Loucy (cell line): ENCODE data around the gene PARP3.

Experiments
- H2AFZ ChIP-seq: fragments of 200-600 bp; sonication (generic); 2 replicates; pipeline ENCODE4 v1.6.0; 2016; ENCODE audit warnings: antibody characterized with exemption, mild to moderate bottlenecking, low read length, moderate library complexity
- H3F3A ChIP-seq: fragments of 200-600 bp; 2 replicates; pipeline ENCODE4 v1.6.0; 2016; ENCODE audit warnings: antibody characterized with exemption, low read depth, mild to moderate bottlenecking
- H3K27me3 ChIP-seq: fragments of 200-600 bp; sonication (generic); 2 replicates; pipeline ENCODE4 v1.6.1; 2014; ENCODE audit warnings: low read length, mild to moderate bottlenecking; ENCODE audit not compliant: insufficient read depth, poor library complexity, severe bottlenecking
- H3K36me3 ChIP-seq: fragments of 200-600 bp; sonication (generic); 2 replicates; pipeline ENCODE4 v1.6.1; 2016; ENCODE audit warnings: low read length; ENCODE audit not compliant: insufficient read depth
- H3K4me1 ChIP-seq: fragments of 200-600 bp; sonication (generic); 2 replicates; pipeline ENCODE4 v1.5.1; 2014; ENCODE audit warnings: low read length, mild to moderate bottlenecking; ENCODE audit not compliant: insufficient read depth, poor library complexity, severe bottlenecking
- H3K4me2 ChIP-seq: fragments of 200-600 bp; sonication (generic); 2 replicates; pipeline ENCODE4 v1.6.0; 2014; ENCODE audit warnings: antibody characterized with exemption, low read length, low read depth, mild to moderate bottlenecking; ENCODE audit not compliant: poor library complexity, severe bottlenecking
- H3K4me3 ChIP-seq: fragments of 200-600 bp; sonication (generic); 2 replicates; pipeline ENCODE4 v1.5.1; 2014; ENCODE audit warnings: low read length, mild to moderate bottlenecking, mixed read lengths; ENCODE audit not compliant: poor library complexity, severe bottlenecking
- H3K79me2 ChIP-seq: fragments of 200-600 bp; sonication (generic); 2 replicates; pipeline ENCODE4 v1.6.1; 2014; ENCODE audit warnings: low read length; ENCODE audit not compliant: insufficient read depth
- H3K9ac ChIP-seq: fragments of 200-600 bp; sonication (generic); 2 replicates; pipeline ENCODE4 v1.6.0; 2014; ENCODE audit warnings: mild to moderate bottlenecking, low read depth, low read length, moderate library complexity; ENCODE audit not compliant: poor library complexity, severe bottlenecking
- H3K9me2 ChIP-seq: fragments of 200-600 bp; sonication (generic); replicated peaks from 2 replicates; pipeline ENCODE4 v1.6.1; 2016; ENCODE audit warnings: low read depth, low read length, mixed read lengths
- H3K9me3 ChIP-seq: fragments of 200-600 bp; sonication (generic); 2 replicates; pipeline ENCODE4 v1.6.1; 2014; ENCODE audit warnings: mild to moderate bottlenecking, antibody characterized with exemption, low read length, low read depth; ENCODE audit not compliant: insufficient read depth
- H4K20me1 ChIP-seq: fragments of 200-600 bp; sonication (generic); 2 replicates; pipeline ENCODE4 v1.6.0; 2014; ENCODE audit warnings: antibody characterized with exemption, low read length, mild to moderate bottlenecking; ENCODE audit not compliant: insufficient read depth, poor library complexity, severe bottlenecking
- EZH2phosphoT487 ChIP-seq: fragments of 200-600 bp; IDR thresholded peaks from 2 replicates; pipeline ENCODE4 v1.6.1; 2018; ENCODE audit warnings: antibody characterized with exemption, mild to moderate bottlenecking, moderate library complexity, borderline replicate concordance
- TF ChIP-seq, protein P1 (sequence below): fragments of 200-600 bp; sonication (generic); conservative IDR thresholded peaks from 2 replicates; pipeline ENCODE4 v1.5.1; 2014; ENCODE audit warnings: mild to moderate bottlenecking, antibody characterized with exemption, low read length

PARP3 gene

DNA sequence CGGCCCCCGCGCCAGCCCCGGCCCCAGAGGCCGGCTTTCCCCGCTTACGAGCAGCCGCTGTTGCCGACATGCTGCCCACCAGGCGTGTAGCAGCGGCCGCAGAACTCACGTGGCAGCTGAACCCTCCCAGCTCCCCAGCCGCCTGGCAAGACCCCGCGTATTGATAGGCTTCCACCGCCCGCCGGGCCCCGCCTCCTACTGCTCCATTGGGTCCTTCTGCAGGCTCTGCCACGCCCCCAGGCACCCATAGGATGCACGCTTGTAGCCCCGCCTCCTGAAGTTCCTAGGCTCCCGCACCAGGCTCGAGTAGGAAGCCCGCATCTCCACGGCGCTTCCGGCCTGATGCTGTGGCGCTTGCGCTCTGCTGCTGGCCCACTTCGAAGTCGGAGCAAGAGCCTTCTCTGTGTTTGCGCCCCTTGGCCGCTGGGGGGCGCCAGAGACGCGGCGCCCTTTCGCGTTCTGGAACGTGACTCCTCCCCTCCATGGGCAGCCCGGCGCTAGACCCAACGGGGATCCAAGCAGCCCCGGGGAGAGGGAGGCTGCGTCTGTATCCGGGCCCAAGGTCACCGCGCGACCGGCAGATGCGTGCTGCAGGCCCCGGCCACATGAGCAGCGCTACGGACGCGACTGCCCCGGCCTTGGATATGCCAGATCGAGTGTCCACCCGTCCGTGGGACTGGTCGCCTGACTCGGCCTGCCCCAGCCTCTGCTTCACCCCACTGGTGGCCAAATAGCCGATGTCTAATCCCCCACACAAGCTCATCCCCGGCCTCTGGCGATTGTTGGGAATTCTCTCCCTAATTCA is at the start of gene PARP3, which contains the start of gene RRP9:
PARP3 (plus strand) TSS at position 566 of the 805 bp plus-strand sequence. CDS start 993 bp downstream, outside the sequence.
RRP9 (minus strand) TSS at position 107 of the 805 bp plus-strand sequence; CDS start at position 70, 37 bp downstream.
- Histone ChIP-seq H3K36me3 (peaks cover 3% of the 10 kb centered on the region; the same call in 1 of the 2 replicates), H3K27me3 (no peaks in the 10 kb centered on the region), H3K9me2 (no peaks in the 10 kb centered on the region), H4K20me1 (peaks cover 4% of the 10 kb centered on the region), H3F3A (no peaks in the 10 kb centered on the region), H3K4me1 (peaks cover 28% of the 10 kb centered on the region), H3K4me3 (peak within 1 kb of the TSS; percentile 90), H3K9me3 (no peaks in the 10 kb centered on the region), H3K9ac (peak within 1 kb of the TSS; percentile 93), H2AFZ (peak within 1 kb of the TSS; percentile 89), H3K79me2 (peaks cover 23% of the 10 kb centered on the region), H3K4me2 (peak within 1 kb of the TSS; percentile 93)
- TF ChIP-seq EZH2phosphoT487: no peak
- TF ChIP-seq, protein P1, sequence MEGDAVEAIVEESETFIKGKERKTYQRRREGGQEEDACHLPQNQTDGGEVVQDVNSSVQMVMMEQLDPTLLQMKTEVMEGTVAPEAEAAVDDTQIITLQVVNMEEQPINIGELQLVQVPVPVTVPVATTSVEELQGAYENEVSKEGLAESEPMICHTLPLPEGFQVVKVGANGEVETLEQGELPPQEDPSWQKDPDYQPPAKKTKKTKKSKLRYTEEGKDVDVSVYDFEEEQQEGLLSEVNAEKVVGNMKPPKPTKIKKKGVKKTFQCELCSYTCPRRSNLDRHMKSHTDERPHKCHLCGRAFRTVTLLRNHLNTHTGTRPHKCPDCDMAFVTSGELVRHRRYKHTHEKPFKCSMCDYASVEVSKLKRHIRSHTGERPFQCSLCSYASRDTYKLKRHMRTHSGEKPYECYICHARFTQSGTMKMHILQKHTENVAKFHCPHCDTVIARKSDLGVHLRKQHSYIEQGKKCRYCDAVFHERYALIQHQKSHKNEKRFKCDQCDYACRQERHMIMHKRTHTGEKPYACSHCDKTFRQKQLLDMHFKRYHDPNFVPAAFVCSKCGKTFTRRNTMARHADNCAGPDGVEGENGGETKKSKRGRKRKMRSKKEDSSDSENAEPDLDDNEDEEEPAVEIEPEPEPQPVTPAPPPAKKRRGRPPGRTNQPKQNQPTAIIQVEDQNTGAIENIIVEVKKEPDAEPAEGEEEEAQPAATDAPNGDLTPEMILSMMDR: peak; percentile 97

DNA sequence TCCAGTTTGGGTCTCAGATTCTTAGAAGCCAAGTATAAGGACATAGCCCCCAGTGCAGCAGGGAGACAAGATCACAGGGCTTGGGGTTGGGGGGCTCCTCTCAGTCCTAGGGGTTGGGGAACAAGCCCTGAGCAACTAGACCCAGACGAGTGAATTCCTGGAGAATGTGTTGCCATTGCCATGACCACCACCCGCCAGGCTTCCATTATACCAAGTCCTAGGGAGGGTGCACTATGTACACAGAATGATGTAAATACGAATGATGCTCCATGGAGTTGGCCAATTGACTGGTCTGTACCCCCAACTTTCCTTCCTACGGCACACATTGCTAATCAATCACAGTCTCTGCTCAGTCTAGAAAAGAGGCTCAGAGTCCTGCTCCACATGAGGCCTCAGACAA is 47.8 kb upstream of the PARP3 start:
- Histone ChIP-seq H3K9me3 (no peaks in the 10 kb centered on the region), H3K36me3 (no peaks in the 10 kb centered on the region), H3K9ac (no peak overlapping the region)

DNA sequence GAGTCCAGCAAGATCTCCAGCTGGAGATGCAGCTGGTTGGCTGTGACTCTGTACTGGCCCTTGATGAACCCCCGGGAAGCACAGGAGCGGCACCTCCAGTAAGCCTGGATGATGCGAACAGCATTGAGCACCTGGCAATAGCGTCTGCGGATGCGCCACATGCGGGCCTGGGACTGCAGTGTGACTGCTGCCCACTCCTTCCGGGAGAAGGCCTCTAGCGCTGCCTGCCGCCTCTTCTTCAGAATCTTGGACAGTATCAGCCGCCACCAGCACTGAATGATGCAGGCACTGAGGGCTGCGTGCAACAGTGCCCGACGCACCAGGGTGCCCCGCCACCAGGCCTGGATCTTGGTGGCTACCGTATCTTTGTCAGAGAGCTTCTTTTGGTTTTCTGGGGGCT is 47.2 kb upstream of the PARP3 start:
- no peak overlapping the region for H2AFZ ChIP-seq
- no peak overlapping the region for H3K4me3 ChIP-seq
- H3K27me3 ChIP-seq: no peaks in the 10 kb centered on the region
- no peak overlapping the region for H3K4me2 ChIP-seq
- H3K79me2 ChIP-seq: no peaks in the 10 kb centered on the region
- H3F3A ChIP-seq: no peaks in the 10 kb centered on the region
- H3K36me3 ChIP-seq: no peaks in the 10 kb centered on the region
- no peak overlapping the region for H3K9ac ChIP-seq
- no peak for TF ChIP-seq EZH2phosphoT487
- TF ChIP-seq, protein P1: no peak
- H3K4me1 ChIP-seq: peaks cover 13% of the 10 kb centered on the region
- no peaks in the 10 kb centered on the region for H3K9me3 ChIP-seq
- H3K9me2 ChIP-seq: no peaks in the 10 kb centered on the region
- no peaks in the 10 kb centered on the region for H4K20me1 ChIP-seq

More for the DNA sequence above, 47.8 kb upstream of the PARP3 start:
- Histone ChIP-seq H3K27me3 (no peaks in the 10 kb centered on the region), H3K4me2 (no peak overlapping the region), H3F3A (no peaks in the 10 kb centered on the region), H4K20me1 (no peaks in the 10 kb centered on the region), H3K9me2 (no peaks in the 10 kb centered on the region), H3K4me3 (no peak overlapping the region), H3K79me2 (no peaks in the 10 kb centered on the region), H3K4me1 (peaks cover 13% of the 10 kb centered on the region), H2AFZ (no peak overlapping the region)
- TF ChIP-seq EZH2phosphoT487: no peak
- TF ChIP-seq, protein P1: no peak
